KMS-11 (cell line): ENCODE measurements around the gene SLC22A3.

ENCODE experiments used
- H2AFZ ChIP-seq: fragments of 200-600 bp; sonication (generic); 2 replicates; pipeline ENCODE4 v1.6.1; 2016; ENCODE audit warnings: antibody characterized with exemption, mixed run types, low read depth
- H3K27ac ChIP-seq: fragments of 200-600 bp; sonication (generic); 2 replicates; pipeline ENCODE4 v1.6.1; 2016; ENCODE audit warnings: mild to moderate bottlenecking, mixed run types
- H3K27me3 ChIP-seq: fragments of 200-600 bp; sonication (generic); 2 replicates; pipeline ENCODE4 v1.6.1; 2017; ENCODE audit warnings: mild to moderate bottlenecking, low read depth, mixed run types, moderate library complexity; ENCODE audit not compliant: insufficient read depth
- H3K36me3 ChIP-seq: fragments of 200-600 bp; sonication (generic); 2 replicates; pipeline ENCODE4 v1.6.1; 2017; ENCODE audit warnings: mild to moderate bottlenecking, mixed run types; ENCODE audit not compliant: insufficient read depth
- H3K4me1 ChIP-seq: fragments of 200-600 bp; sonication (generic); 2 replicates; pipeline ENCODE4 v1.6.1; 2016; ENCODE audit warnings: mild to moderate bottlenecking, low read depth, mixed run types; ENCODE audit not compliant: poor library complexity, severe bottlenecking
- H3K4me2 ChIP-seq: fragments of 200-600 bp; sonication (generic); 2 replicates; pipeline ENCODE4 v1.7.0; 2016; ENCODE audit warnings: mild to moderate bottlenecking, mixed run types
- H3K4me3 ChIP-seq: fragments of 200-600 bp; sonication (generic); IDR thresholded peaks from 2 replicates; pipeline ENCODE4 v1.6.1; 2017; ENCODE audit warnings: low read depth, low read length, mixed read lengths; ENCODE audit not compliant: insufficient read depth
- H3K79me2 ChIP-seq: fragments of 200-600 bp; sonication (generic); 2 replicates; pipeline ENCODE4 v1.6.1; 2016; ENCODE audit warnings: low read depth, mixed run types; ENCODE audit not compliant: insufficient read depth
- H3K9ac ChIP-seq: fragments of 200-600 bp; sonication (generic); 2 replicates; pipeline ENCODE4 v1.6.1; 2016; ENCODE audit warnings: mild to moderate bottlenecking, mixed run types
- H4K20me1 ChIP-seq: fragments of 200-600 bp; sonication (generic); 2 replicates; pipeline ENCODE4 v1.6.1; 2016; ENCODE audit warnings: mild to moderate bottlenecking, mixed run types; ENCODE audit not compliant: insufficient read depth
- CTCF ChIP-seq: fragments of 200-600 bp; sonication (generic); conservative IDR thresholded peaks from 2 replicates; pipeline ENCODE4 v1.6.1; 2017; ENCODE audit warnings: low read depth, mild to moderate bottlenecking, antibody characterized with exemption, low read length, moderate library complexity, mixed read lengths

Gene SLC22A3

GRCh38 chr6:160455541-160456213 lies 107.5 kb downstream of the SLC22A3 start:
- no peak overlapping the region for H2AFZ ChIP-seq
- peak; percentile 97 for TF ChIP-seq CTCF

DNA sequence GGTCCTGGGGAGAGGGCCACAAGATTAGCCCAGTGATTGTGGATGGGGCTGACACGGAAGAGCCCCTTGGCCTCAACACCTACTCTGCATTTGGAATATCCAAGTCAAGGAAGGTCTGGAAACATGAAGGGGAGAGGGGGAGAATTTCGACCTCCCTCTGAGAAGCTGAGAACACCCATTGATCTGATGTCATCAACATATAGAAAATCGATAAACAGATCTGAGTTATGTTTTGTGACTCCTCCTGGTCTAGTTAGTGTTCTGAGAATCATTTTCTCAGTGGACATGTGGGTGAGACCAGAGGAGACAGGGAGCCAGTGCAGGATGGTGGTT lies 108.0 kb downstream of the SLC22A3 start:
- Histone ChIP-seq H3K9ac (no peak overlapping the region), H3K79me2 (no peaks in the 10 kb centered on the region), H3K27ac (no peak overlapping the region), H2AFZ (no peak overlapping the region), H3K4me2 (no peak overlapping the region), H3K27me3 (no peaks in the 10 kb centered on the region), H3K4me1 (peaks cover under 1% of the 10 kb centered on the region), H3K36me3 (no peaks in the 10 kb centered on the region), H4K20me1 (no peaks in the 10 kb centered on the region), H3K4me3 (no peak overlapping the region)
- peak; percentile 59 for TF ChIP-seq CTCF

More at GRCh38 chr6:160455541-160456213, 107.5 kb downstream of the SLC22A3 start:
- Histone ChIP-seq H3K79me2 (no peaks in the 10 kb centered on the region), H3K4me3 (no peak overlapping the region), H3K4me1 (no peaks in the 10 kb centered on the region), H3K36me3 (no peaks in the 10 kb centered on the region), H4K20me1 (no peaks in the 10 kb centered on the region), H3K9ac (no peak overlapping the region), H3K27ac (no peak overlapping the region), H3K4me2 (no peak overlapping the region), H3K27me3 (no peaks in the 10 kb centered on the region)

GRCh38 chr6:160457823-160458222 lies 109.6 kb downstream of the SLC22A3 start:
- no peak overlapping the region for H3K27ac ChIP-seq
- no peak overlapping the region for H3K4me3 ChIP-seq
- no peaks in the 10 kb centered on the region for H3K79me2 ChIP-seq
- no peaks in the 10 kb centered on the region for H3K36me3 ChIP-seq
- no peak overlapping the region for H2AFZ ChIP-seq
- no peak overlapping the region for H3K9ac ChIP-seq
- no peak overlapping the region for H3K4me2 ChIP-seq
- H3K4me1 ChIP-seq = peaks cover 17% of the 10 kb centered on the region
- no peaks in the 10 kb centered on the region for H3K27me3 ChIP-seq
- H4K20me1 ChIP-seq = no peaks in the 10 kb centered on the region
- TF ChIP-seq CTCF = no peak

DNA sequence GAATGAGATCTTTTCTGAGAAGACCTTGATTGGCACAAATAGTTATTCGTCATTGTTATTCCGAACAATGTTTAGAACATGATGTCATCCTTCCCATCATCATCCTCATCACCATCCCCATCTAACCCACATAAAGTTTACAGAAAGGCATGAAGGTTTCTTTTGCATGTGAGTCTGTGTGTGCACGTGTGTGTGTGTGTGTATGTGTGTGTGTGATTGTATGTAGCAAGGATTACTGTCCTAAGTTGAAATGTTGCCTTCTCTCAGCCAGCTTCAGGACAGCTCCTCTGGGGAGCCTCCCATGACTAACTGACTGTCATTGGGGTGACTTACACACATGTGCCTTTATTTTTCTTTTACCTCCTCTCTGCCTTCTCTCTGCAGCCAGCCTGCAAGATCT lies 113.5 kb downstream of the SLC22A3 start:
- Histone ChIP-seq H3K4me2 (no peak overlapping the region), H4K20me1 (no peaks in the 10 kb centered on the region), H3K36me3 (no peaks in the 10 kb centered on the region), H3K9ac (no peak overlapping the region), H3K27ac (no peak overlapping the region), H2AFZ (no peak overlapping the region), H3K79me2 (no peaks in the 10 kb centered on the region), H3K4me3 (no peak overlapping the region), H3K27me3 (no peaks in the 10 kb centered on the region), H3K4me1 (peaks cover 19% of the 10 kb centered on the region)
- TF ChIP-seq CTCF = no peak
